A673 (cell line): ENCODE data around the gene TRABD. TPM values are rescaled to one million over a fixed set of nuclear protein-coding genes. Genes with fewer than 3 reads are reported as not detected.
A peak's percentile ranks its signal among the peaks of the same experiment; 100 is the strongest.
"Not testable (repeated sequence)": the region's sequence is repeated elsewhere in the genome, so short reads cannot be mapped to it uniquely, and the experiment has no call there.

Experiments
- BruUV-seq: library from RNA; stranded (reverse); fragments of 400-500 nt; replicated peaks from 2 replicates; lab custom pipeline; 2021; lab: Mats Ljungman, UMichigan
- CTCF ChIA-PET: fragments of 300-600 bp; sonication (Branson Sonifier 250); formaldehyde crosslinking; loops from one replicate; lab custom pipeline; 2022; ENCODE audit warnings: antibody characterized with exemption; lab: Charles Lee
- POLR2A ChIA-PET: fragments of 300-600 bp; sonication (Branson Sonifier 250); formaldehyde crosslinking; loops from one replicate; lab custom pipeline; 2022; ENCODE audit warnings: antibody characterized with exemption; ENCODE audit not compliant: low non-redundant PET; lab: Charles Lee
- DNase-seq: peaks from one replicate; pipeline ENCODE4 v3.0.0-alpha.2; 2015; ENCODE audit warnings: low spot score
- H3K27ac ChIP-seq: fragments of 200-600 bp; sonication (generic); 2 replicates; pipeline ENCODE4 v1.5.1; 2016; ENCODE audit warnings: mixed run types, low read depth, mild to moderate bottlenecking, mixed read lengths, antibody characterized with exemption, low read length; ENCODE audit not compliant: poor library complexity, severe bottlenecking
- H3K27me3 ChIP-seq: fragments of 200-600 bp; sonication (generic); replicated peaks from 2 replicates; pipeline ENCODE4 v1.6.1; 2017; ENCODE audit warnings: mixed run types, low read depth, mild to moderate bottlenecking, mixed read lengths, antibody characterized with exemption, low read length; ENCODE audit not compliant: insufficient read depth, poor library complexity
- H3K36me3 ChIP-seq: fragments of 200-600 bp; sonication (generic); 2 replicates; pipeline ENCODE4 v1.6.1; 2016; ENCODE audit warnings: mixed run types, mild to moderate bottlenecking, mixed read lengths, antibody characterized with exemption, low read length; ENCODE audit not compliant: insufficient read depth, poor library complexity, severe bottlenecking
- H3K4me1 ChIP-seq: fragments of 200-600 bp; sonication (generic); 2 replicates; pipeline ENCODE4 v1.6.1; 2017; ENCODE audit warnings: mixed run types, mild to moderate bottlenecking, mixed read lengths, antibody characterized with exemption, low read length; ENCODE audit not compliant: insufficient read depth, poor library complexity, severe bottlenecking
- H3K4me3 ChIP-seq: fragments of 200-600 bp; sonication (generic); 2 replicates; pipeline ENCODE4 v1.5.1; 2016; ENCODE audit warnings: low read depth, mixed run types, mild to moderate bottlenecking, mixed read lengths, low read length; ENCODE audit not compliant: poor library complexity, severe bottlenecking
- H3K9me3 ChIP-seq: fragments of 200-600 bp; sonication (generic); 2 replicates; pipeline ENCODE4 v1.6.1; 2016; ENCODE audit warnings: mixed run types, low read depth, mild to moderate bottlenecking, mixed read lengths, antibody characterized with exemption, low read length; ENCODE audit not compliant: poor library complexity, severe bottlenecking
- CTCF ChIP-seq: fragments of 300-800, 200-600 bp; sonication (generic); conservative IDR thresholded peaks from 2 replicates; pipeline ENCODE4 v1.5.1; 2017; ENCODE audit warnings: low read depth, mild to moderate bottlenecking, antibody characterized with exemption, low read length, moderate library complexity, mixed read lengths
- EZH2 ChIP-seq: fragments of 200-600 bp; sonication (generic); IDR thresholded peaks from 2 replicates; pipeline ENCODE4 v1.6.1; 2017; ENCODE audit warnings: borderline replicate concordance, low read depth, mild to moderate bottlenecking, mixed read lengths, antibody characterized with exemption, low read length; ENCODE audit not compliant: poor library complexity, severe bottlenecking
- intact Hi-C: fragments of 100-400 bp; cut with micrococcal nuclease; formaldehyde crosslinking; loops from one replicate; pipeline ENCODE4 v1.10.0; 2022; ENCODE audit not compliant: unreplicated experiment
- total RNA-seq: library from RNA; stranded (reverse); gene quantifications from 2 replicates; pipeline ENCODE4 v1.2.3, GENCODE V29; 2021

TRABD gene
- total RNA-seq, 1 experiment from 2014 or later = 63.9 TPM

DNA sequence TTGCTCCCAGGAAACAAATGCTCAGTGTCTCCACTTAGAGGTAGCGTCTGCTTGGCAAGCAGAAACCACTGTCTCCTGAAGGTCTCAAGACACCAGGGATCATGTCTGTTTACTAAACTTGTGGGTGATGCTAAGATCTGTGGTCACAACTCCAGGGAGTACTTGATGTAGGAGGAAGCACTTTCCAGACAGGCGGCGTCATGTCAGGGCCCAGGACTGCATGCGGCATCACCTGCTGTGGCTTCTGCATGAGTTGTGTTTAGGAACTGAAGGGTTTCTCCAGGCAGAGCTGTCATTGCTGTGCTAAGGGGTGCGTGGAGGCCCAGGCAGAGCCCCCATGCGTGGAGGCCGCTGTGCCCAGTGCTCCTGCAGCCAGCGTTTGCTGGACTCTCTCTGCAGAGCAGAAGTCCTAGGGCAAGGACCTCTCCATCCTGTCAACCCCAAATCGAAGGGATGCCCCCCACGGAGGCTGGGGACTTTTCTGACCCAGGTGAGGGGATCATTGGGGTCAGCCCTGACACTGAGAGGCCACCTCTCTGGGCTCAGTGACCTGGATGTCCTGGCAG lies 23.2 kb upstream of the TRABD start:
- no TSS peak for BruUV-seq
- CTCF ChIA-PET = no interaction called here
- Histone ChIP-seq H3K4me1 (no peaks in the 10 kb centered on the region), H3K36me3 (no peaks in the 10 kb centered on the region), H3K4me3 (no peak overlapping the region), H3K9me3 (no peaks in the 10 kb centered on the region), H3K27me3 (no peaks in the 10 kb centered on the region), H3K27ac (no peak overlapping the region)
- intact Hi-C loops = no loop called here
- TF ChIP-seq EZH2 (no peak), CTCF (no peak)
- POLR2A ChIA-PET = no interaction called here
- DNase-seq = no peak

DNA sequence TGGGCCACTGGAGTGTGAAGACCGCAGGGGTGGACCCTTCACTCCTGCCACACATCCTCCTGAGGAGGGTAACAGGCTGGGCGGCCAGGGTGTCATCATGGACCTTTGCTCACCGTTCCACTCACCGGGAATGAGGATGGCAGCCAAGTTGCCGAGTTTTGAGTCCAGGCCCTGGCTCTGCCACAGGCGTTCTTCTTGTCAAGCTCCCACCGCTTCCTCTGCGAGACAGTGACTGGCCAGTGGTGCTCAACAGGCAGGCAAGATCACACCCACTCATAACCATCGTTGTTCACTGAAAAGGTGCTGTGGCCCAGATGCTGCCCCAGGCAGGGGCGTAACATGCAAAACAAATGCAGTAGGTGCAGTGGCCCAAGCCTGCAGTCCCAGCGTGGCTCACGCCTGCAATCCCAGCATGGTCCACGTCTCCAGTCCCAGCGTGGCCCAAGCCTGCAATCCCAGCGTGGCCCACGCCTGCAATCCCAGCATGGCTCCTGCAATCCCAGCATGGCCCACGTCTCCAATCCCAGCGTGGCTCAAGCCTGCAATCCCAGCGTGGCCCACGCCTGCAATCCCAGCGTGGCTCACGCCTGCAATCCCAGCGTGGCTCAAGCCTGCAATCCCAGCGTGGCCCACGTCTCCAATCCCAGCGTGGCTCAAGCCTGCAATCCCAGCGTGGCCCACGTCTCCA lies 20.1 kb upstream of the TRABD start:
- ChIA-PET CTCF (no interaction called here), POLR2A (no interaction called here)
- no peaks in the 10 kb centered on the region for H3K27me3 ChIP-seq
- DNase-seq = no peak
- no peaks in the 10 kb centered on the region for H3K36me3 ChIP-seq
- H3K4me3 ChIP-seq = no peak overlapping the region
- peaks cover 4% of the 10 kb centered on the region for H3K4me1 ChIP-seq
- H3K9me3 ChIP-seq = no peaks in the 10 kb centered on the region
- no peak overlapping the region for H3K27ac ChIP-seq
- BruUV-seq = no TSS peak
- TF ChIP-seq EZH2 = no peak
- TF ChIP-seq CTCF = no peak
- intact Hi-C loops = no loop called here

GRCh38 chr22:50167689-50168489 lies 17.8 kb upstream of the TRABD start:
- POLR2A ChIA-PET = no interaction called here
- CTCF ChIA-PET = no interaction called here
- H3K4me1 ChIP-seq = peaks cover 4% of the 10 kb centered on the region
- DNase-seq = no peak
- no peak overlapping the region for H3K4me3 ChIP-seq
- intact Hi-C loops = no loop called here
- H3K27ac ChIP-seq = no peak overlapping the region
- TF ChIP-seq CTCF = no peak
- TF ChIP-seq EZH2 = no peak
- H3K36me3 ChIP-seq = no peaks in the 10 kb centered on the region
- H3K9me3 ChIP-seq = no peaks in the 10 kb centered on the region
- no peaks in the 10 kb centered on the region for H3K27me3 ChIP-seq
- no TSS peak for BruUV-seq

DNA sequence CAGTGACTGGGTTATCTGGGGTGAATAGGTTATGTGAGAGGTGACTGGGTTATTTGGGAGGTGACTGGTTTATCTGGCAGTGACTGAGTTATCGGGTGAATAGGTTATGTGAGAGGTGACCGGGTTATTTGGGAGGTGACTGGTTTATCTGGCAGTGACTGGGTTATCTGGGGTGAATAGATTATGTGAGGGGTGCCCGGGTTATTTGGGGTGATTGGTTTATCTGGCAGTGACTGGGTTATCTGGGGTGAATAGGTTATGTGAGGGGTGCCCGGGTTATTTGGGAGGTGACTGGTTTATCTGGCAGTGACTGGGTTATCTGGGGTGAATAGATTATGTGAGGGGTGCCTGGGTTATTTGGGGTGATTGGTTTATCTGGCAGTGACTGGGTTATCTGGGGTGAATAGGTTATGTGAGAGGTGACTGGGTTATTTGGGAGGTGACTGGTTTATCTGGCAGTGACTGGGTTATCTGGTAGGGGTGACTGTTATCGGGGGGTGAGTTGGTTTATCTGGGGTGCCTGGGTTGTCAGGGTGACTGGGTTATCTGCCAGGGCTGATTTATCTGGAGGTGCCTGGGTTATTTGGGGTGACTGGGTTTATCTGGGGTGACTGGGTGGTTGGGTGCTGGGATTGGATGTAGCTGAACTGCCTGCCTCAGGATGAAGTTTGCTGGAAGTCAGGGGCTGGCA lies 17.1 kb upstream of the TRABD start:
- H3K27ac ChIP-seq, H3K36me3 ChIP-seq, H3K27me3 ChIP-seq, intact Hi-C loops, H3K9me3 ChIP-seq, H3K4me1 ChIP-seq, DNase-seq, BruUV-seq, POLR2A ChIA-PET: not testable (repeated sequence)
- peak overlapping the region; percentile 54 for H3K4me3 ChIP-seq
- CTCF ChIA-PET = interaction anchor here (0.7 kb wide), 1 partner anchor 24 kb away, joined by 4 read pairs; no protein-coding TSS in a partner anchor
